ENCODE results near the gene MGLL. TPM values are rescaled to one million over a fixed set of nuclear protein-coding genes. Genes with fewer than 3 reads are reported as not detected.

Gene MGLL
- total RNA-seq, 1 experiment from 2014 or later = 0.94 TPM

DNA sequence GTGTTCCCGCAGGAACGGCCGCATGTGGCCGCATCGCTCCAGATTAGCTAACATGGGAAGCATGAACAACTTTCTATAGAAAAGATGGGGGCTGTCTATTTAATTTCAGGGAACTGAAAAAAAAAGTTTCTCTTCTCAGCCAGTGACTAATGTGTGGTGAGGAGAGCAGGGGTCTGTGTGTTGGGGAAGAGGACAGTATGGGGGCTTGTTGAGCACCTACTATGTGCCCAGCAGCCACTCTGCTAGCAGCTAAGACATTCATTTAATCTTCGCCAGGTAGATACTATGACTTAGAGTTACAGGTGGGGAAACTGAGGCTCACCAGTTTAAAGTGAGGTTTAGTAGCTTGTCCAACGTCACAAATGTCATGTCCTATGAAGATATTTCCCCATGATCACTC lies 56.6 kb downstream of the MGLL start:
- peaks cover 2% of the 10 kb centered on the region; the same call in 1 of the 2 replicates for H3K4me1 Mint-ChIP-seq
- no peak for TF ChIP-seq IRF2 (CRISPR knock-in tag; IDR thresholded peaks at IDR 0.05; ENCODE audit: borderline replicate concordance, low read depth)
- TF ChIP-seq, protein P1, sequence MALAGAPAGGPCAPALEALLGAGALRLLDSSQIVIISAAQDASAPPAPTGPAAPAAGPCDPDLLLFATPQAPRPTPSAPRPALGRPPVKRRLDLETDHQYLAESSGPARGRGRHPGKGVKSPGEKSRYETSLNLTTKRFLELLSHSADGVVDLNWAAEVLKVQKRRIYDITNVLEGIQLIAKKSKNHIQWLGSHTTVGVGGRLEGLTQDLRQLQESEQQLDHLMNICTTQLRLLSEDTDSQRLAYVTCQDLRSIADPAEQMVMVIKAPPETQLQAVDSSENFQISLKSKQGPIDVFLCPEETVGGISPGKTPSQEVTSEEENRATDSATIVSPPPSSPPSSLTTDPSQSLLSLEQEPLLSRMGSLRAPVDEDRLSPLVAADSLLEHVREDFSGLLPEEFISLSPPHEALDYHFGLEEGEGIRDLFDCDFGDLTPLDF (CRISPR knock-in tag; IDR thresholded peaks at IDR 0.05) = no peak

DNA sequence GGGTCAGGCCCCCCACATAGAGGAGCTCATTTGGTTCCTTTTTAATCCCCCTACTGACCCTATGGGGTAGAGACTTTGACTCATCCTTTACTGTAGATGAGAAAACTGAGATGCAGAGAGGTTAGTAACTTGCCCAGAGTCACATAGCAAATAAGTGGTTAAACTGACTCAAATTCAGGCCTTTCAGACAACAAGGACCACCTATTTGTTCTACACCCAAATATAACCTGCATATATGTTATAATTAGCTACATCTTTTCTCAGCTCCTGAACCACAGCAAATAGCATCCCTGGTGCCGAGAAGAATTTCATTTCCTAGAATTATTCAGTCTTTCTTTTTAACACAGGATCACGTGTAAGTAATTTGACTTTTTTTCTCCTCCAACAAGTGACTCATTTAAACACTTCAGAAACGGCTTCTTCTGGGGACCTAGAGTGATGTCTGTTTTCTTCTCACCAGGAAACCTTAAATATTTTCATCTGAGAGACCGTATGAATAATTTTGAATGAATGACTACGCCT lies 57.4 kb downstream of the MGLL start:
- ChIA-PET POLR2A (no interaction called here), CTCF (interaction anchor here (1.9 kb wide), 1 partner anchor 85 kb away, joined by 6 read pairs; no protein-coding TSS in a partner anchor)
- no peaks in the 10 kb centered on the region for H3K27me3 Mint-ChIP-seq (ENCODE audit: low read depth)
- no peaks in the 10 kb centered on the region for H3K36me3 Mint-ChIP-seq
- H3K4me3 Mint-ChIP-seq = no peak overlapping the region
- H3K9me3 Mint-ChIP-seq = no peaks in the 10 kb centered on the region
- DNase-seq (ENCODE audit: low spot score) (no peak), ATAC-seq (no peak)
- peaks cover 2% of the 10 kb centered on the region; the same call in 1 of the 2 replicates for H3K4me1 Mint-ChIP-seq
- no peak overlapping the region for H3K27ac Mint-ChIP-seq
- TF ChIP-seq, protein P2, sequence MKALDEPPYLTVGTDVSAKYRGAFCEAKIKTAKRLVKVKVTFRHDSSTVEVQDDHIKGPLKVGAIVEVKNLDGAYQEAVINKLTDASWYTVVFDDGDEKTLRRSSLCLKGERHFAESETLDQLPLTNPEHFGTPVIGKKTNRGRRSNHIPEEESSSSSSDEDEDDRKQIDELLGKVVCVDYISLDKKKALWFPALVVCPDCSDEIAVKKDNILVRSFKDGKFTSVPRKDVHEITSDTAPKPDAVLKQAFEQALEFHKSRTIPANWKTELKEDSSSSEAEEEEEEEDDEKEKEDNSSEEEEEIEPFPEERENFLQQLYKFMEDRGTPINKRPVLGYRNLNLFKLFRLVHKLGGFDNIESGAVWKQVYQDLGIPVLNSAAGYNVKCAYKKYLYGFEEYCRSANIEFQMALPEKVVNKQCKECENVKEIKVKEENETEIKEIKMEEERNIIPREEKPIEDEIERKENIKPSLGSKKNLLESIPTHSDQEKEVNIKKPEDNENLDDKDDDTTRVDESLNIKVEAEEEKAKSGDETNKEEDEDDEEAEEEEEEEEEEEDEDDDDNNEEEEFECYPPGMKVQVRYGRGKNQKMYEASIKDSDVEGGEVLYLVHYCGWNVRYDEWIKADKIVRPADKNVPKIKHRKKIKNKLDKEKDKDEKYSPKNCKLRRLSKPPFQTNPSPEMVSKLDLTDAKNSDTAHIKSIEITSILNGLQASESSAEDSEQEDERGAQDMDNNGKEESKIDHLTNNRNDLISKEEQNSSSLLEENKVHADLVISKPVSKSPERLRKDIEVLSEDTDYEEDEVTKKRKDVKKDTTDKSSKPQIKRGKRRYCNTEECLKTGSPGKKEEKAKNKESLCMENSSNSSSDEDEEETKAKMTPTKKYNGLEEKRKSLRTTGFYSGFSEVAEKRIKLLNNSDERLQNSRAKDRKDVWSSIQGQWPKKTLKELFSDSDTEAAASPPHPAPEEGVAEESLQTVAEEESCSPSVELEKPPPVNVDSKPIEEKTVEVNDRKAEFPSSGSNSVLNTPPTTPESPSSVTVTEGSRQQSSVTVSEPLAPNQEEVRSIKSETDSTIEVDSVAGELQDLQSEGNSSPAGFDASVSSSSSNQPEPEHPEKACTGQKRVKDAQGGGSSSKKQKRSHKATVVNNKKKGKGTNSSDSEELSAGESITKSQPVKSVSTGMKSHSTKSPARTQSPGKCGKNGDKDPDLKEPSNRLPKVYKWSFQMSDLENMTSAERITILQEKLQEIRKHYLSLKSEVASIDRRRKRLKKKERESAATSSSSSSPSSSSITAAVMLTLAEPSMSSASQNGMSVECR (CRISPR knock-in tag; IDR thresholded peaks at IDR 0.05; ENCODE audit: borderline replicate concordance) = no peak
- TF ChIP-seq MXD4 (CRISPR knock-in tag; IDR thresholded peaks at IDR 0.05; ENCODE audit: borderline replicate concordance) = no peak
- no peak for TF ChIP-seq ZBTB21 (CRISPR knock-in tag; IDR thresholded peaks at IDR 0.05; ENCODE audit: borderline replicate concordance)
- no peak for TF ChIP-seq KAT7 (CRISPR knock-in tag; IDR thresholded peaks at IDR 0.05; ENCODE audit: borderline replicate concordance)
- TF ChIP-seq GABPB1 (CRISPR knock-in tag; IDR thresholded peaks at IDR 0.05) = no peak
- TF ChIP-seq NR2C2 (CRISPR knock-in tag; IDR thresholded peaks at IDR 0.05) = no peak
- TF ChIP-seq CREB1 (CRISPR knock-in tag; IDR thresholded peaks at IDR 0.05) = no peak
- no peak for TF ChIP-seq FOXK1 (CRISPR knock-in tag; IDR thresholded peaks at IDR 0.05)
- TF ChIP-seq, protein P3, sequence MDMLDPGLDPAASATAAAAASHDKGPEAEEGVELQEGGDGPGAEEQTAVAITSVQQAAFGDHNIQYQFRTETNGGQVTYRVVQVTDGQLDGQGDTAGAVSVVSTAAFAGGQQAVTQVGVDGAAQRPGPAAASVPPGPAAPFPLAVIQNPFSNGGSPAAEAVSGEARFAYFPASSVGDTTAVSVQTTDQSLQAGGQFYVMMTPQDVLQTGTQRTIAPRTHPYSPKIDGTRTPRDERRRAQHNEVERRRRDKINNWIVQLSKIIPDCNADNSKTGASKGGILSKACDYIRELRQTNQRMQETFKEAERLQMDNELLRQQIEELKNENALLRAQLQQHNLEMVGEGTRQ (CRISPR knock-in tag; IDR thresholded peaks at IDR 0.05) = no peak
- TF ChIP-seq, protein P4, sequence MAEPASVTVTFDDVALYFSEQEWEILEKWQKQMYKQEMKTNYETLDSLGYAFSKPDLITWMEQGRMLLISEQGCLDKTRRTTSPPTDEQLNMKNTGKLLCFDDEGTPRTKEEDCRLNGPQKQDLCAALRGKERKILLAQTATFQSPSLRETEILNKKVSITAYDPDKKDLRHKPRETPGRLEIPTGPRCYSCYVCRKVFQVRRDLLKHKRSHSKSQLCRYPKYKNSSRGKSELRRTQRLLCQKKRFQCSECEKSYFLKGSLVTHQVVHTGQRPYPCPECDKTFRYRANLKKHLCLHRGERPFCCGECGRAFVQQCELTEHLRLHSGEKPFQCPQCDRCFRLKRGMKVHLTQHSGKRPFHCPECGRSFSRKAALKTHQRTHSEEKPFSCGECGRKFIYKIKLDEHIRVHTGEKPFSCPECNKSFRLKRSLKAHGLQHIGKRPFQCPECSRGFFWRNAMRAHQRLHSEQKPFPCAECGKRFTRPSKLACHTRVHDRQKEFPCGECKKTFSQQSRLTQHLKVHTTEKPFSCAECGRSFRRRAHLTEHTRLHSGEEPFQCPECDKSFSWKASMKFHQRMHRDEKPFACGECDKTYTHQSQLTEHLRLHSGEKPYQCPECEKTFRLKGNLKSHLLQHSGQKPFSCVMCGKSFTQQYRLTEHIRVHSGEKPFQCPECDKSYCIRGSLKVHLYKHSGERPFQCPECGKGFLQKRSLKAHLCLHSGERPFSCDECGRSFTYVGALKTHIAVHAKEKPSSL (CRISPR knock-in tag; conservative IDR thresholded peaks at IDR 0.05) = no peak
- TF ChIP-seq, protein P1 (CRISPR knock-in tag; IDR thresholded peaks at IDR 0.05) = no peak
- no peak for TF ChIP-seq NFATC4 (CRISPR knock-in tag; IDR thresholded peaks at IDR 0.05)
- no peak for TF ChIP-seq GRHL2 (CRISPR knock-in tag; IDR thresholded peaks at IDR 0.05; ENCODE audit: insufficient replicate concordance, severe bottlenecking)
- no peak for TF ChIP-seq PRRX2 (CRISPR knock-in tag; IDR thresholded peaks at IDR 0.05)
- TF ChIP-seq ZNF396 (CRISPR knock-in tag; IDR thresholded peaks at IDR 0.05; ENCODE audit: borderline replicate concordance) = no peak
- TF ChIP-seq TP53 (CRISPR knock-in tag; IDR thresholded peaks at IDR 0.05) = no peak
- TF ChIP-seq, protein P5, sequence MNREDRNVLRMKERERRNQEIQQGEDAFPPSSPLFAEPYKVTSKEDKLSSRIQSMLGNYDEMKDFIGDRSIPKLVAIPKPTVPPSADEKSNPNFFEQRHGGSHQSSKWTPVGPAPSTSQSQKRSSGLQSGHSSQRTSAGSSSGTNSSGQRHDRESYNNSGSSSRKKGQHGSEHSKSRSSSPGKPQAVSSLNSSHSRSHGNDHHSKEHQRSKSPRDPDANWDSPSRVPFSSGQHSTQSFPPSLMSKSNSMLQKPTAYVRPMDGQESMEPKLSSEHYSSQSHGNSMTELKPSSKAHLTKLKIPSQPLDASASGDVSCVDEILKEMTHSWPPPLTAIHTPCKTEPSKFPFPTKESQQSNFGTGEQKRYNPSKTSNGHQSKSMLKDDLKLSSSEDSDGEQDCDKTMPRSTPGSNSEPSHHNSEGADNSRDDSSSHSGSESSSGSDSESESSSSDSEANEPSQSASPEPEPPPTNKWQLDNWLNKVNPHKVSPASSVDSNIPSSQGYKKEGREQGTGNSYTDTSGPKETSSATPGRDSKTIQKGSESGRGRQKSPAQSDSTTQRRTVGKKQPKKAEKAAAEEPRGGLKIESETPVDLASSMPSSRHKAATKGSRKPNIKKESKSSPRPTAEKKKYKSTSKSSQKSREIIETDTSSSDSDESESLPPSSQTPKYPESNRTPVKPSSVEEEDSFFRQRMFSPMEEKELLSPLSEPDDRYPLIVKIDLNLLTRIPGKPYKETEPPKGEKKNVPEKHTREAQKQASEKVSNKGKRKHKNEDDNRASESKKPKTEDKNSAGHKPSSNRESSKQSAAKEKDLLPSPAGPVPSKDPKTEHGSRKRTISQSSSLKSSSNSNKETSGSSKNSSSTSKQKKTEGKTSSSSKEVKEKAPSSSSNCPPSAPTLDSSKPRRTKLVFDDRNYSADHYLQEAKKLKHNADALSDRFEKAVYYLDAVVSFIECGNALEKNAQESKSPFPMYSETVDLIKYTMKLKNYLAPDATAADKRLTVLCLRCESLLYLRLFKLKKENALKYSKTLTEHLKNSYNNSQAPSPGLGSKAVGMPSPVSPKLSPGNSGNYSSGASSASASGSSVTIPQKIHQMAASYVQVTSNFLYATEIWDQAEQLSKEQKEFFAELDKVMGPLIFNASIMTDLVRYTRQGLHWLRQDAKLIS (CRISPR knock-in tag; IDR thresholded peaks at IDR 0.05; ENCODE audit: borderline replicate concordance) = no peak
- no peak for TF ChIP-seq TCF7 (CRISPR knock-in tag; IDR thresholded peaks at IDR 0.05; ENCODE audit: low read depth)

More for the DNA sequence above, 56.6 kb downstream of the MGLL start:
- no peak overlapping the region for H3K4me3 Mint-ChIP-seq
- no peaks in the 10 kb centered on the region for H3K9me3 Mint-ChIP-seq
- ChIA-PET POLR2A (no interaction called here), CTCF (no interaction called here)
- no peaks in the 10 kb centered on the region for H3K36me3 Mint-ChIP-seq
- no peaks in the 10 kb centered on the region for H3K27me3 Mint-ChIP-seq (ENCODE audit: low read depth)
- H3K27ac Mint-ChIP-seq = no peak overlapping the region
- ATAC-seq = no peak
- DNase-seq (ENCODE audit: low spot score) = no peak
